ENCODE data around the gene DNAH14.
"Not testable (repeated sequence)": the region's sequence is repeated elsewhere in the genome, so short reads cannot be mapped to it uniquely, and the experiment has no call there.

Gene DNAH14

DNA sequence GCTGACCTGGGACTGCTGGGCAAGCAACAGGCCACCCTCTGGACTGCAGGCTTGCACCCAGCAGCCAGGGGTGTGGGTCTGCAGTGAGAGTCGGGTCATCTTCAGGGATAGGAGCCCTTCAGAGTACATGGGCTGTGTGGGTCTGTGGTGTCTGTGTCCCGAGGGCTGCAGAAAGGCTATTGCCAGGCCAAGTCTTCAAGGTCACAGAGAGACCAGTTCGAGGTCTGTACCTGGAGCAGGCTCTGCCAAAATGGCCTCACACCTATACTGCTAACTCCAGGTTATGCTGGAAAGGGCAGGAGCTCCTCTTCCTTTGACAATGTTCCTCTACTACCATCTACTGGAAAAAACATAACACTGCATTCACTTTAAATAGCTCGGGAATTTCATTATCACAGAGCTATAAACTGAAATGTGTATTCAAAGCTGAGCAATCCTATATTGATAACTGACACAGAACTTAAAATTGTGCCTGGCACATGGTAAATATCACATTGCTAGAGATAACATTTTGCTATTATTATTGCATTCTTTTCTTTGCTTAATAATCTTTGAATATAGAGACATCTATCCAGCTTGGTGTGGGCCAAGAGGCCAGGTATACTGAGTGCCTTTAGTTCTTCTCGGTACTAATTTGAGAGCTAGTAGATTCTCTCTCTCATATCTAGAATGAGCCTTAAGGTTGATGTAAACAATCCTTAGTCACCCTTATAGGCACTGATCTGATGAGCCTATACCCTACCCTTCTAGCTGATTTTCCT lies 6.9 kb upstream of the DNAH14 start:
- H3K9ac ChIP-seq (ENCODE audit: low read length): peak overlapping the region; percentile 10
- no peak overlapping the region for H2BK120ac ChIP-seq (ENCODE audit: low read depth, low read length)
- H3K18ac ChIP-seq (ENCODE audit: low read length): no peak overlapping the region
- no peaks in the 10 kb centered on the region for H3K27me3 ChIP-seq (ENCODE audit: insufficient read depth, low read length, poor library complexity)
- H3K36me3 ChIP-seq (ENCODE audit: control insufficient read depth, insufficient read depth, low read length): no peaks in the 10 kb centered on the region
- no peak overlapping the region for H2AK5ac ChIP-seq (ENCODE audit: low read length)
- H2BK15ac ChIP-seq (replicated peaks; ENCODE audit: low read depth): no peak overlapping the region
- H3K4me2 ChIP-seq (ENCODE audit: low read length): no peak overlapping the region
- no peaks in the 10 kb centered on the region for H3K79me1 ChIP-seq (ENCODE audit: low read length)
- no peak overlapping the region for H2BK5ac ChIP-seq (ENCODE audit: low read length)
- H3K79me2 ChIP-seq (ENCODE audit: control insufficient read depth, insufficient read depth, low read length): no peaks in the 10 kb centered on the region
- peak overlapping the region; percentile 51 for H3K56ac ChIP-seq (ENCODE audit: low read length)
- no peak overlapping the region for H4K8ac ChIP-seq (ENCODE audit: low read depth, low read length)
- no peak overlapping the region for H3K4ac ChIP-seq (ENCODE audit: low read depth, low read length)
- no peak overlapping the region for H3K27ac ChIP-seq (ENCODE audit: low read depth, low read length)
- no peak overlapping the region for H3K23ac ChIP-seq (ENCODE audit: low read length)
- H4K5ac ChIP-seq (ENCODE audit: low read length): no peak overlapping the region
- H3K4me1 ChIP-seq (ENCODE audit: control insufficient read depth, low read depth, low read length): no peaks in the 10 kb centered on the region
- no CpG with 5 or more reads among the region's 5 CpGs for WGBS (ENCODE audit: extremely low coverage, insufficient coverage, low lambda C conversion rate)
- DNase-seq: peak; percentile 83
- H3K4me3 ChIP-seq (ENCODE audit: low read length): no peak overlapping the region

- Histone ChIP-seq H3K4me3 (ENCODE audit: low read length) (no peak overlapping the region), H3K9ac (ENCODE audit: low read length) (no peak overlapping the region), H3K4ac (ENCODE audit: low read depth, low read length) (no peak overlapping the region), H2BK120ac (ENCODE audit: low read depth, low read length) (no peak overlapping the region), H3K56ac (ENCODE audit: low read length) (no peak overlapping the region), H2BK5ac (ENCODE audit: low read length) (no peak overlapping the region), H2AK5ac (ENCODE audit: low read length) (no peak overlapping the region), H3K79me1 (ENCODE audit: low read length) (no peaks in the 10 kb centered on the region), H3K79me2 (ENCODE audit: control insufficient read depth, insufficient read depth, low read length) (no peaks in the 10 kb centered on the region), H2BK15ac (replicated peaks; ENCODE audit: low read depth) (no peak overlapping the region), H3K27ac (ENCODE audit: low read depth, low read length) (no peak overlapping the region), H3K4me1 (ENCODE audit: control insufficient read depth, low read depth, low read length) (no peaks in the 10 kb centered on the region), H3K4me2 (ENCODE audit: low read length) (no peak overlapping the region), H3K23ac (ENCODE audit: low read length) (no peak overlapping the region), H4K5ac (ENCODE audit: low read length) (no peak overlapping the region), H4K8ac (ENCODE audit: low read depth, low read length) (no peak overlapping the region), H3K18ac (ENCODE audit: low read length) (no peak overlapping the region), H3K36me3 (ENCODE audit: control insufficient read depth, insufficient read depth, low read length) (no peaks in the 10 kb centered on the region), H3K27me3 (ENCODE audit: insufficient read depth, low read length, poor library complexity) (no peaks in the 10 kb centered on the region)
- peak; percentile 40 for DNase-seq
- WGBS (ENCODE audit: extremely low coverage, insufficient coverage, low lambda C conversion rate): no CpG with 5 or more reads among the region's 4 CpGs
Observed at GRCh38 chr1:224923726-224924125, 5.7 kb upstream of the DNAH14 start.

DNA sequence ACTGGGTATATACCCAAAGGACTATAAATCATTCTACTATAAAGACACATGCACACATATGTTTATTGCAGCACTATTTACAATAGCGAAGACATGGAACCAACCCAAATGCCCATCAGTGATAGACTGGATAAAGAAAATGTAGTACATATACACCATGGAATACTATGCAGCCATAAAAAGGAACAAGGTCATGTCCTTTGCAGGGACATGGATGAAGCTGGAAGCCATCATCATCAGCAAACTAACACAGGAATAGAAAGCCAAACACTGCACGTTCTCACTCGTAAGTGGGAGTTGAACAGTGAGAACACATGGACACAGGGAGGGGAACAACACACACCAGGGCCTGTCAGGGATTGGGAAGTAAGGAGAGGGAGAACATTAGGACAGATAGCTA lies 1.8 kb upstream of the DNAH14 start:
- not testable (repeated sequence) for H4K5ac ChIP-seq (ENCODE audit: low read length); H4K8ac ChIP-seq (ENCODE audit: low read depth, low read length); H2AK5ac ChIP-seq (ENCODE audit: low read length); H2BK15ac ChIP-seq (replicated peaks; ENCODE audit: low read depth); DNase-seq; H3K4me3 ChIP-seq (ENCODE audit: low read length); H3K18ac ChIP-seq (ENCODE audit: low read length); H3K56ac ChIP-seq (ENCODE audit: low read length); H3K23ac ChIP-seq (ENCODE audit: low read length); H3K27ac ChIP-seq (ENCODE audit: low read depth, low read length); H3K79me1 ChIP-seq (ENCODE audit: low read length); H3K4me2 ChIP-seq (ENCODE audit: low read length); H2BK120ac ChIP-seq (ENCODE audit: low read depth, low read length); H3K9ac ChIP-seq (ENCODE audit: low read length); H3K4ac ChIP-seq (ENCODE audit: low read depth, low read length); H3K36me3 ChIP-seq (ENCODE audit: control insufficient read depth, insufficient read depth, low read length); H2BK5ac ChIP-seq (ENCODE audit: low read length); H3K4me1 ChIP-seq (ENCODE audit: control insufficient read depth, low read depth, low read length); H3K27me3 ChIP-seq (ENCODE audit: insufficient read depth, low read length, poor library complexity); H3K79me2 ChIP-seq (ENCODE audit: control insufficient read depth, insufficient read depth, low read length)
- no CpG with 5 or more reads among the region's 3 CpGs for WGBS (ENCODE audit: extremely low coverage, insufficient coverage, low lambda C conversion rate)

GRCh38 chr1:224928906-224929305 lies 569 bp upstream of the DNAH14 start:
- no peak overlapping the region for H3K18ac ChIP-seq (ENCODE audit: low read length)
- H3K27ac ChIP-seq (ENCODE audit: low read depth, low read length): no peak overlapping the region
- DNase-seq: no peak
- no peak overlapping the region for H4K5ac ChIP-seq (ENCODE audit: low read length)
- H2AK5ac ChIP-seq (ENCODE audit: low read length): no peak overlapping the region
- H2BK15ac ChIP-seq (replicated peaks; ENCODE audit: low read depth): no peak overlapping the region
- H2BK5ac ChIP-seq (ENCODE audit: low read length): no peak overlapping the region
- H3K4me1 ChIP-seq (ENCODE audit: control insufficient read depth, low read depth, low read length): no peaks in the 10 kb centered on the region
- no peaks in the 10 kb centered on the region for H3K36me3 ChIP-seq (ENCODE audit: control insufficient read depth, insufficient read depth, low read length)
- no peak overlapping the region for H3K23ac ChIP-seq (ENCODE audit: low read length)
- H3K56ac ChIP-seq (ENCODE audit: low read length): no peak overlapping the region
- no peak overlapping the region for H2BK120ac ChIP-seq (ENCODE audit: low read depth, low read length)
- no peak overlapping the region for H3K4me2 ChIP-seq (ENCODE audit: low read length)
- no peak overlapping the region for H3K9ac ChIP-seq (ENCODE audit: low read length)
- no CpG with 5 or more reads among the region's 4 CpGs for WGBS (ENCODE audit: extremely low coverage, insufficient coverage, low lambda C conversion rate)
- H3K27me3 ChIP-seq (ENCODE audit: insufficient read depth, low read length, poor library complexity): no peaks in the 10 kb centered on the region
- H3K79me2 ChIP-seq (ENCODE audit: control insufficient read depth, insufficient read depth, low read length): peaks cover 4% of the 10 kb centered on the region
- H3K4me3 ChIP-seq (ENCODE audit: low read length): no peak overlapping the region
- peaks cover 5% of the 10 kb centered on the region for H3K79me1 ChIP-seq (ENCODE audit: low read length)
- H3K4ac ChIP-seq (ENCODE audit: low read depth, low read length): no peak overlapping the region
- H4K8ac ChIP-seq (ENCODE audit: low read depth, low read length): no peak overlapping the region

GRCh38 chr1:224931605-224932004 lies 2.1 kb downstream of the DNAH14 start:
- WGBS (ENCODE audit: extremely low coverage, insufficient coverage, low lambda C conversion rate): no CpG with 5 or more reads among the region's 1 CpG
- no peak for DNase-seq
- Histone ChIP-seq H4K5ac (ENCODE audit: low read length) (no peak overlapping the region), H3K4me3 (ENCODE audit: low read length) (no peak overlapping the region), H3K79me2 (ENCODE audit: control insufficient read depth, insufficient read depth, low read length) (peaks cover 4% of the 10 kb centered on the region), H3K4me1 (ENCODE audit: control insufficient read depth, low read depth, low read length) (no peaks in the 10 kb centered on the region), H3K4ac (ENCODE audit: low read depth, low read length) (no peak overlapping the region), H3K27ac (ENCODE audit: low read depth, low read length) (no peak overlapping the region), H3K18ac (ENCODE audit: low read length) (no peak overlapping the region), H2BK120ac (ENCODE audit: low read depth, low read length) (no peak overlapping the region), H3K56ac (ENCODE audit: low read length) (no peak overlapping the region), H3K4me2 (ENCODE audit: low read length) (no peak overlapping the region), H2BK5ac (ENCODE audit: low read length) (no peak overlapping the region), H3K79me1 (ENCODE audit: low read length) (peaks cover 5% of the 10 kb centered on the region), H3K9ac (ENCODE audit: low read length) (no peak overlapping the region), H2BK15ac (replicated peaks; ENCODE audit: low read depth) (no peak overlapping the region), H2AK5ac (ENCODE audit: low read length) (no peak overlapping the region), H3K23ac (ENCODE audit: low read length) (no peak overlapping the region), H3K36me3 (ENCODE audit: control insufficient read depth, insufficient read depth, low read length) (no peaks in the 10 kb centered on the region), H3K27me3 (ENCODE audit: insufficient read depth, low read length, poor library complexity) (no peaks in the 10 kb centered on the region), H4K8ac (ENCODE audit: low read depth, low read length) (no peak overlapping the region)

Measured in mesendoderm (in vitro differentiated cells).